Stimulated activated naive CD8-positive, alpha-beta T cell treated with anti-CD3 and anti-CD28 coated beads, Interleukin-15, amount 100 ng/mL, for 72 hours (primary cell): ENCODE data around the gene TCOF1.

ENCODE experiments used
- ATAC-seq: fragments of 150-1000 bp; cut with Tn5 transposase; 2 replicates; pipeline ENCODE4 v1.10.0; 2021; ENCODE audit warnings: mild to moderate bottlenecking, moderate library complexity
- DNase-seq, 2 donors: peaks; one replicate each; pipeline ENCODE4 v3.0.0; 2021 to 2022
- H3K27ac Mint-ChIP-seq, 2 donors: one replicate each; pipeline ENCODE4 v1.8.0; 2022; ENCODE audit warnings: mild to moderate bottlenecking in 2 of 2, mixed read lengths in 2 of 2, moderate library complexity in 2 of 2
- H3K27me3 Mint-ChIP-seq: one replicate; pipeline ENCODE4 v1.8.0; 2022; ENCODE audit warnings: mixed read lengths
- H3K4me1 Mint-ChIP-seq: one replicate; pipeline ENCODE4 v1.8.0; 2022; ENCODE audit warnings: mild to moderate bottlenecking, mixed read lengths
- H3K4me3 Mint-ChIP-seq, 2 donors: one replicate each; pipeline ENCODE4 v1.8.0; 2022; ENCODE audit warnings: mild to moderate bottlenecking in 2 of 2, mixed read lengths in 2 of 2, moderate library complexity in 1 of 2
- H3K9me3 Mint-ChIP-seq, 2 donors: one replicate each; pipeline ENCODE4 v1.8.0; 2022; ENCODE audit warnings: mixed read lengths in 2 of 2

Gene TCOF1

GRCh38 chr5:150357326-150358260 is at the start of gene TCOF1:
Gene TCOF1, plus strand, starts transcription at chr5:150357697. Its CDS starts 50 bp downstream, at chr5:150357747.
- Mint-ChIP-seq H3K9me3 (no peaks in the 10 kb centered on the region), H3K27ac (peak within 1 kb of the TSS; percentile 83 to 92), H3K27me3 (no peaks in the 10 kb centered on the region), H3K4me1 (peaks cover 44% of the 10 kb centered on the region), H3K4me3 (peak within 1 kb of the TSS; percentile 88 to 89)
- DNase-seq, result peak; percentile 98 to 99
- ATAC-seq, result peak; percentile 97

- H3K9me3 Mint-ChIP-seq, result no peaks in the 10 kb centered on the region
- no peak overlapping the region for H3K4me3 Mint-ChIP-seq
- no peaks in the 10 kb centered on the region for H3K4me1 Mint-ChIP-seq
- peaks cover 9% of the 10 kb centered on the region for H3K27me3 Mint-ChIP-seq
- H3K27ac Mint-ChIP-seq, result no peak overlapping the region
- ATAC-seq (no peak), DNase-seq (no peak)
Observed at GRCh38 chr5:150309101-150309885, 48.2 kb upstream of the TCOF1 start.

GRCh38 chr5:150309886-150310239 is 47.6 kb upstream of the TCOF1 start:
- no peak overlapping the region for H3K4me3 Mint-ChIP-seq
- H3K27ac Mint-ChIP-seq, result no peak overlapping the region
- no peak for DNase-seq
- no peaks in the 10 kb centered on the region for H3K9me3 Mint-ChIP-seq
- peaks cover 7% of the 10 kb centered on the region for H3K27me3 Mint-ChIP-seq
- ATAC-seq, result no peak
- no peaks in the 10 kb centered on the region for H3K4me1 Mint-ChIP-seq

DNA sequence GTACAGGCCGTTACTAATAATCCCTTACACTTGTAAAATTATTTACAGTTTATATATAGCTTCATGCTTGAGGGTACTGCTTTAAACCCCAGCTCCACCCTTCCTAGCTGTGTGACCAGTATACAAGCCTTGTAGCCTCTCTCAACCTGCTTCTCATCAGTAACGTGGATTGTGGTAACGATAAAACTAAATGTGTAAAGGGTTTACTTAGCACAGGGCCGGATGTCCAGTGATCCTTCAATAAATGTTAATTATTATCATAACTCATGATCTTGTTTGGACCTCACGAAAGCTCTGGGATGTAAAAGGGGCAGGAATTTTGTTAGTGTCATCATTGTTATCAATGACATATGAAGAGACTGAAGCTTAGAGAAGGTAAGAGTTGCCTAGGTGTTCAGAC is 47.3 kb upstream of the TCOF1 start:
- Mint-ChIP-seq H3K4me1 (no peaks in the 10 kb centered on the region), H3K9me3 (no peaks in the 10 kb centered on the region), H3K27ac (no peak overlapping the region), H3K4me3 (no peak overlapping the region), H3K27me3 (peaks cover 7% of the 10 kb centered on the region)
- DNase-seq, result no peak
- ATAC-seq, result no peak

GRCh38 chr5:150311015-150311692 is 46.3 kb upstream of the TCOF1 start:
- peak overlapping the region in 1 of 2 donors; percentile 81 for H3K27ac Mint-ChIP-seq
- H3K9me3 Mint-ChIP-seq, result no peaks in the 10 kb centered on the region

GRCh38 chr5:150312518-150312917 is 45.0 kb upstream of the TCOF1 start:
- Mint-ChIP-seq H3K27me3 (peaks cover 7% of the 10 kb centered on the region), H3K27ac (no peak overlapping the region), H3K9me3 (no peaks in the 10 kb centered on the region), H3K4me1 (no peaks in the 10 kb centered on the region), H3K4me3 (no peak overlapping the region)
- no peak for DNase-seq
- no peak for ATAC-seq

More at GRCh38 chr5:150311015-150311692, 46.3 kb upstream of the TCOF1 start:
- ATAC-seq (no peak), DNase-seq (no peak)
- Mint-ChIP-seq H3K27me3 (peaks cover 7% of the 10 kb centered on the region), H3K4me3 (no peak overlapping the region), H3K4me1 (no peaks in the 10 kb centered on the region)

DNA sequence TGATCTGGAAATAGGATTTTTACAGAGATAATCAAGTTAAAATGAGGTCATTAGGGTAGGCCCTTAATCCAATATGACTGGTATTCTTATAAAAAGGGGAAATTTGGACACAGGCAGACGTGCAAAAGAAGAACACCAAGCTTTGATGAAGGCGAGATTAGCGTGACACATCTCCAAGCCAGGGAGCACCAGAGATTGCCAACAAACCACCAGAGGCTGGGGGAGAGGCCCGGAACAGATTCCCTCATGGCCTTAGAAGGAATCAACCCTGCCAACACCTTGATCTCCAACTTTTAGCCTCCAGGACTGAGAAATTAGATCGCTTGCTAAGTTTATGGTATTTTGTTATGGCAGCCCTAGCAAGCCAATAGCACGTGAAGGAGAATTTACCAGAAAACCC is 44.0 kb upstream of the TCOF1 start:
- H3K4me3 Mint-ChIP-seq, result no peak overlapping the region
- no peak for DNase-seq
- no peak for ATAC-seq
- peaks cover 14% of the 10 kb centered on the region for H3K27me3 Mint-ChIP-seq
- H3K27ac Mint-ChIP-seq, result no peak overlapping the region
- H3K4me1 Mint-ChIP-seq, result no peaks in the 10 kb centered on the region
- H3K9me3 Mint-ChIP-seq, result no peaks in the 10 kb centered on the region

DNA sequence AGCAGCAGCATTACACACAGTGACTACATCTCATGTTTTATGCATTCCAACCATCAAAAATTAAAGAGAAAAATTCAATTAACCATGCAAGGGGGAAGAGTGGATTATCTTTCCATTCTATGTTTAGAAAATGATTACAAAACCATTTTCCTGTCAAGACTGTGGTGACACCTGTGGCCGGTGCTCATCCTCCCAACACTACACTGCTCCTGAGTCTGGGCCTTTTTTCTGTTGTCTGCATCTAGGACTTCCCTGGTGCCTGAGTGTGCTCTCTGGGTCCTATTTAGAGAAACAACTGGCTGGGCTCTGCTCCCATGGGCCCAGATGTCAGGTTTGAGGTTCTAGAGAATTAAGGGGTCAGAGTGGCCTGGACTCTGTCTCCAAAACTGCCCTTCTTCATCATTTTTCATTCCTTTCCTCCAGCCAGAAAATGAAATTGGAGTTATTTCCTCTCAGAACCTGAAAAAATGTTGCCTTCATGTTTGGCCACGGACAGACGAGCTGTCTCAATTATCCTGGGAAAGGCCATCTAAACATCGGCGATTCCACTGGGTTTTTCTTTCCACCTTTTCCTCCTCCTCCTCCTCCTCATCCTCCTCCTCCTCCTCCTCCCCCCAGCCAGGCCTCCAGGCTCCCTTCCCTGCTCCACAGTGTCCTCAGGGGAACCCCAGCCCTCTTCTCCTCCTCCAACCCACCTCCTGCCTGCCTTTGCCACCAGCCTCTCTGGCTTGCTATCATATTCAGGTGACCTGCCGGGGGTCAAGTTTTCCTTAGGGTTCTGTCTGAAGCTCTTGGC is 43.4 kb upstream of the TCOF1 start:
- H3K27ac Mint-ChIP-seq, result no peak overlapping the region

GRCh38 chr5:150315245-150315644 is 42.3 kb upstream of the TCOF1 start:
- DNase-seq (no peak), ATAC-seq (no peak)
- peaks cover 18% of the 10 kb centered on the region for H3K27me3 Mint-ChIP-seq
- H3K27ac Mint-ChIP-seq, result no peak overlapping the region
- no peaks in the 10 kb centered on the region for H3K9me3 Mint-ChIP-seq
- no peak overlapping the region for H3K4me3 Mint-ChIP-seq
- H3K4me1 Mint-ChIP-seq, result no peaks in the 10 kb centered on the region

More for the DNA sequence above, 43.4 kb upstream of the TCOF1 start:
- Mint-ChIP-seq H3K9me3 (no peaks in the 10 kb centered on the region), H3K4me1 (no peaks in the 10 kb centered on the region), H3K27me3 (peaks cover 18% of the 10 kb centered on the region), H3K4me3 (no peak overlapping the region)
- DNase-seq, result no peak
- ATAC-seq, result no peak

GRCh38 chr5:150316320-150316719 is 41.2 kb upstream of the TCOF1 start:
- H3K9me3 Mint-ChIP-seq, result no peaks in the 10 kb centered on the region
- DNase-seq (no peak), ATAC-seq (no peak)
- no peak overlapping the region for H3K27ac Mint-ChIP-seq
- H3K4me3 Mint-ChIP-seq, result no peak overlapping the region
- peaks cover 14% of the 10 kb centered on the region for H3K27me3 Mint-ChIP-seq
- no peaks in the 10 kb centered on the region for H3K4me1 Mint-ChIP-seq

DNA sequence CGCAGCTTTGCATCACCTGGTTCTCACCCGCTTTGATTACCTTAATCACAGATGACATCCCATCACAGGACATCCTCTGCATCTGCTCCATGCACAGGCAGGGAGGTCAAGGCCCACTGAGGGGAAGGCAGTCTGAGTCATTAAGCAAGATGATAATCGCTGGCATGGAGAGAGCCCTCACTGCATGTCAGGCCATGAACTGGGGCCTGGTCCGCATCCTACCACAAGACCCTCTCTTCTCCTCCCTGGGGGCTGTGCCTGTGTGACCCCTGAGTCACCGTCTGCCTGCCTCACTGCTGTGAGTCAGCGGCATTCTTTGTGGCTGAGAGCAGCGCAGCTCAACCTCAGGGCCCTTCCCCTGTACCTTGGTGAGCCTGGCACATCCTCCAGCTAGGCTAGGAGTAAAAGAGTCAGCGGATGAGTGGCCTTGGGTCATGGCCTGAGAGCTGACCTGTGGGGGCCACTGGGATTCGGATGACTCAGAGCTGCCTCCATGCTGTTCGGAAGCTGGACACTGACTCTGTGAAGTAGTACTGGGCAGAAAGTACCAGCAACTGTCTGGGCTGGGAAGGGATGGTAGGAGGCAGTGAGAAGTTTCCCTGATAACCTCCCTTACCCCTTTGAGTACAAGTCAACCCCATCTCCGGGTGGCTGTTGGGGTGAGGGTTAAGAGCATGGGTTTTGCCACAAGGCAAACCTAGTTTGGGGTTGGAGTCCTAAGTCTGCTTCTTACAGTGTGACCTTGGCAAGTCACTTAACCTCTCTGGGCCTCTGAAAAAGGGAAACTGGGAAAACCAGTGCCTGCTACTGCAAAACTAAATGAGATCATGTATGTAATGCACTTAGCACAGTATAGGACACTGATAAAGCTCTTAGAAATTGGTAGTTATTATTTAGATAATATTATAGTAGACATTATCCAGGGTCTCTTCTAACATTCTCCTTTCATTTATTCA is 40.2 kb upstream of the TCOF1 start:
- Mint-ChIP-seq H3K27me3 (peaks cover 11% of the 10 kb centered on the region), H3K9me3 (no peaks in the 10 kb centered on the region), H3K4me1 (no peaks in the 10 kb centered on the region), H3K4me3 (no peak overlapping the region), H3K27ac (no peak overlapping the region)
- DNase-seq, result no peak
- peak; percentile 42 for ATAC-seq

DNA sequence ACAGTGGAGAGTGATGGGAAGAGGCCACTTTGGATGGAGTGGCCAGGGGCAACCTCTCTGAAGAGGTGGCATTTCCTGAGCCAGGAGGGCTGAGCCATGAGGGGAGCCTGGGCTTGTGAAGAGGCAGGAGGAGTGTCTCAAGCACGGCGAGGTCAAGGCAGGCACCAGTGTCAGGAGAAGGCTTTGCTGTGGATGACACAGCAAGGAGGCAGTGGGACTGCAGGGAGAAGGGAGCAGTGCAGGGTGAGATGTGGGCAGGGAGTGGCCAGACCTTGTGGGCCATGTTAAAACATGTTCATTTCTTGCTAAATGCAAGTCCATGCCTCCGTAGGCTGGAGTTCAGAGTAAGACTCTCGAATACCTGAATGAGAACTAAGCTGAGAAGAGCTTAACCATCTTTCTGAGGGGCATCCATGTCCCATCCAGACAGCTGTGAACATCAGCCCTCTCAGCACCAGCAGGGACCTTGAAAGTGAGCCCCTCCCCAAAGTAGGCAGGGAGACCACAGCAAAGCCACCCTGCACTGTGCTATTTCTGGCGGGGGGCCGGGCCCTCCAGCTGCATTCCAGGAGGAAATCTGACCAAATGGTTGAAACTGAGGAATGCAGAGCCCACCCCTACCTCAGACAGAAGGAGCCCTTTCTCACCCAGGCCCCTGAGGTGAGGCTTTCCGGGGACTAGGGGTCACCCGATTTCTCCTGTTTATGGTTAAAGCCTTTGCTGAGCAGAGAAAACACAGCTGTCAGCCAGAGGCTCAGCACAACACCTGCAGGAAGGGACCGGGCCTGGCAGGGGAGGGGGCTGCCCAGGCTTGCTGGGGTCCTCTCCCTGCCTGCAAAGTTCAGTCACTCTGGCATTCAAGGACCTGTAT is 38.6 kb upstream of the TCOF1 start:
- peaks cover 11% of the 10 kb centered on the region for H3K27me3 Mint-ChIP-seq
- no peaks in the 10 kb centered on the region for H3K4me1 Mint-ChIP-seq
- peak overlapping the region in 1 of 2 donors; percentile 48 for H3K27ac Mint-ChIP-seq
- no peak overlapping the region for H3K4me3 Mint-ChIP-seq
- no peak for DNase-seq
- no peaks in the 10 kb centered on the region for H3K9me3 Mint-ChIP-seq
- no peak for ATAC-seq

DNA sequence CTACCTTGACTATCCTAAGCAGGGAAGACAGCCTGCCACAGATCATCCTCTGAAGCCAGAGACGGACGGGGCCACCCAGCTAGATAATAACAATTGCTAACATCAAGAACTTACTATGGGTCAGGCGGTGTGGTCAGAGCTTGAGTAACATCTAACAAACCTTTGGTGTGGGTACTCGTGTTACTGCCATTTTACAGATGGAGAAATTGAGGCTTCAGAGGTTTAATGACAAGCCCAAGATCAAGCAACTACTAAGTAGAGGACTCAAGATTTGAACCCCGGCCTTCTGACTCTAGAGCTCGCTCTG is 38.1 kb upstream of the TCOF1 start:
- H3K4me3 Mint-ChIP-seq, result no peak overlapping the region
- no peak overlapping the region for H3K27ac Mint-ChIP-seq

More for the DNA sequence above, 38.1 kb upstream of the TCOF1 start:
- DNase-seq (no peak), ATAC-seq (no peak)
- no peaks in the 10 kb centered on the region for H3K4me1 Mint-ChIP-seq
- H3K27me3 Mint-ChIP-seq, result peaks cover 11% of the 10 kb centered on the region
- H3K9me3 Mint-ChIP-seq, result no peaks in the 10 kb centered on the region
